Measurements from ENCODE around the gene ZNF497. TPM values are rescaled to one million over a fixed set of nuclear protein-coding genes. Genes with fewer than 3 reads are reported as not detected.
A peak's percentile ranks its signal among the peaks of the same experiment; 100 is the strongest.

ZNF497 gene
- total and polyA plus RNA-seq, 2 experiments from 2014 or later, result 1.6 to 4.3 TPM

GRCh38 chr19:58387338-58388174, 25.0 kb upstream of the ZNF497 start:
- H3K79me2 ChIP-seq, result peaks cover 44% of the 10 kb centered on the region
- no peaks in the 10 kb centered on the region for H3K9me3 ChIP-seq (ENCODE audit: low read depth)
- no peaks in the 10 kb centered on the region for H3K9me2 ChIP-seq (replicated peaks; ENCODE audit: insufficient read depth)
- DNase-seq (ENCODE audit: low spot score), result no peak
- TF ChIP-seq EZH2 (IDR thresholded peaks at IDR 0.05; ENCODE audit: borderline replicate concordance) (no peak), CTCF (IDR thresholded peaks at IDR 0.05; ENCODE audit: poor library complexity) (no peak), EZH2phosphoT487 (IDR thresholded peaks at IDR 0.05; ENCODE audit: low read depth, severe bottlenecking, unreplicated experiment) (no peak)
- no peaks in the 10 kb centered on the region for H3K36me3 ChIP-seq (replicated peaks; ENCODE audit: insufficient read depth, low read depth)
- H3K27me3 ChIP-seq, result no peaks in the 10 kb centered on the region
- H4K20me1 ChIP-seq (ENCODE audit: insufficient read depth, poor library complexity, severe bottlenecking), result peaks cover 8% of the 10 kb centered on the region
- H3K4me3 ChIP-seq, result peak overlapping the region; percentile 60
- peaks cover 19% of the 10 kb centered on the region for H3K4me1 ChIP-seq (ENCODE audit: insufficient read depth)
- WGBS (ENCODE audit: low lambda C conversion rate, missing lambda C conversion rate), result 10% methylated on average over 39 of the region's 39 CpGs
- H2AFZ ChIP-seq, result no peak overlapping the region
- peak overlapping the region; percentile 95 for H3K4me2 ChIP-seq
- H3K27ac ChIP-seq, result peak overlapping the region; percentile 55

- WGBS (ENCODE audit: low lambda C conversion rate, missing lambda C conversion rate), result 1% methylated on average over 54 of the region's 64 CpGs
- Histone ChIP-seq H3K36me3 (replicated peaks; ENCODE audit: insufficient read depth, low read depth) (no peaks in the 10 kb centered on the region), H3K79me2 (peaks cover 48% of the 10 kb centered on the region), H3K4me1 (ENCODE audit: insufficient read depth) (peaks cover 20% of the 10 kb centered on the region), H3K4me3 (peak within 1 kb of the TSS; percentile 60), H3K27me3 (no peaks in the 10 kb centered on the region), H3K9me2 (replicated peaks; ENCODE audit: insufficient read depth) (no peaks in the 10 kb centered on the region), H3K9me3 (ENCODE audit: low read depth) (no peaks in the 10 kb centered on the region), H3K27ac (peak within 1 kb of the TSS; percentile 99), H3K4me2 (peak within 1 kb of the TSS; percentile 95), H4K20me1 (ENCODE audit: insufficient read depth, poor library complexity, severe bottlenecking) (peaks cover 8% of the 10 kb centered on the region), H2AFZ (peak within 1 kb of the TSS; percentile 59)
- TF ChIP-seq EZH2 (IDR thresholded peaks at IDR 0.05; ENCODE audit: borderline replicate concordance), result no peak
- no peak for TF ChIP-seq CTCF (IDR thresholded peaks at IDR 0.05; ENCODE audit: poor library complexity)
- no peak for TF ChIP-seq EZH2phosphoT487 (IDR thresholded peaks at IDR 0.05; ENCODE audit: low read depth, severe bottlenecking, unreplicated experiment)
- DNase-seq (ENCODE audit: low spot score), result peak; percentile 98
Measured at GRCh38 chr19:58386576-58387337, 24.2 kb upstream of the ZNF497 start, which contains the start of gene RPS5. Gene RPS5, plus strand, starts transcription at chr19:58387269. Its CDS starts 869 bp downstream, at chr19:58388138.

- peaks cover 53% of the 10 kb centered on the region for H3K79me2 ChIP-seq
- no peak for DNase-seq (ENCODE audit: low spot score)
- no peaks in the 10 kb centered on the region for H3K27me3 ChIP-seq
- peaks cover under 1% of the 10 kb centered on the region for H4K20me1 ChIP-seq (ENCODE audit: insufficient read depth, poor library complexity, severe bottlenecking)
- 16% methylated on average over 34 of the region's 36 CpGs for WGBS (ENCODE audit: low lambda C conversion rate, missing lambda C conversion rate)
- no peak for TF ChIP-seq EZH2 (IDR thresholded peaks at IDR 0.05; ENCODE audit: borderline replicate concordance)
- no peak for TF ChIP-seq CTCF (IDR thresholded peaks at IDR 0.05; ENCODE audit: poor library complexity)
- TF ChIP-seq EZH2phosphoT487 (IDR thresholded peaks at IDR 0.05; ENCODE audit: low read depth, severe bottlenecking, unreplicated experiment), result no peak
- H3K9me2 ChIP-seq (replicated peaks; ENCODE audit: insufficient read depth), result no peaks in the 10 kb centered on the region
- H3K4me3 ChIP-seq, result peak overlapping the region; percentile 37
- H3K9me3 ChIP-seq (ENCODE audit: low read depth), result no peaks in the 10 kb centered on the region
- H3K36me3 ChIP-seq (replicated peaks; ENCODE audit: insufficient read depth, low read depth), result no peaks in the 10 kb centered on the region
- H3K4me2 ChIP-seq, result peak overlapping the region; percentile 86
- peak overlapping the region; percentile 59 for H2AFZ ChIP-seq
- H3K27ac ChIP-seq, result peak overlapping the region; percentile 99
- H3K4me1 ChIP-seq (ENCODE audit: insufficient read depth), result peaks cover 24% of the 10 kb centered on the region
Measured at GRCh38 chr19:58385891-58386575, 23.5 kb upstream of the ZNF497 start.

Measured in hepatocyte (in vitro differentiated cells).